Ammon's horn (tissue), 1 donor: ENCODE results near the gene PGAP6.
"Not testable (repeated sequence)": the region's sequence is repeated elsewhere in the genome, so short reads cannot be mapped to it uniquely, and the experiment has no call there.

Experiments used
- DNase-seq: peaks from one replicate; pipeline ENCODE4 v3.0.0-alpha.2; 2016; ENCODE audit warnings: low spot score

The PGAP6 gene

GRCh38 chr16:379183-379960 is 2.4 kb downstream of the PGAP6 start:
- no peak for DNase-seq

- no peak for DNase-seq
These were observed 3.0 kb downstream of the PGAP6 start for GRCh38 chr16:378821-379182.

GRCh38 chr16:378113-378820 is 3.5 kb downstream of the PGAP6 start:
- DNase-seq, result not testable (repeated sequence)

DNA sequence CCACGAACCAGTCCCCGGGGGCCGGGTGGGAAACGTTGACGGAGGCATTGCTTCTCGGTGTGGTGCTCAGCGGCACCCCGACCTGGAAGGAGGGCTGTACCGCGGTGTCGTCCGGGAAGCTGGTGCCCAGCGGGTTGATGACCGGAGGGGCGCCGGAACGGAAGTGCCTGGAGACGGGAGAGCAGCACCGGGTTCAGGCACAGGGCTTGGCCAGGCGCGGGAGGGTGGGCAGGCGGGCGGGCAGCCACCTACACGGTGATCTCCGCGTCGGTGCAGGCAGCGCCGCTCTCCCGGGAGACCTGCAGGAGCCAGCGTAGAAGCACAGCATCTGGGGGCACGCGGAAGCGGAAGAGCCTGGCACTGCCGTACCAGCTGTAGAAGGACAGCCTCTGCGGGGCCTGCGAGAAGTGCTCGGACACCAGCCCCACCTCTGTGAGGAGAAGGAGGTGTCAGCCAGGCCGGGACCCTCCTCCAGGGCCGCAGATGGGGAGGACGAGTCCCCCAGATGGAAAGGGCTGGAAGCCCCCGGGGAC is 4.3 kb downstream of the PGAP6 start:
- no peak for DNase-seq

DNA sequence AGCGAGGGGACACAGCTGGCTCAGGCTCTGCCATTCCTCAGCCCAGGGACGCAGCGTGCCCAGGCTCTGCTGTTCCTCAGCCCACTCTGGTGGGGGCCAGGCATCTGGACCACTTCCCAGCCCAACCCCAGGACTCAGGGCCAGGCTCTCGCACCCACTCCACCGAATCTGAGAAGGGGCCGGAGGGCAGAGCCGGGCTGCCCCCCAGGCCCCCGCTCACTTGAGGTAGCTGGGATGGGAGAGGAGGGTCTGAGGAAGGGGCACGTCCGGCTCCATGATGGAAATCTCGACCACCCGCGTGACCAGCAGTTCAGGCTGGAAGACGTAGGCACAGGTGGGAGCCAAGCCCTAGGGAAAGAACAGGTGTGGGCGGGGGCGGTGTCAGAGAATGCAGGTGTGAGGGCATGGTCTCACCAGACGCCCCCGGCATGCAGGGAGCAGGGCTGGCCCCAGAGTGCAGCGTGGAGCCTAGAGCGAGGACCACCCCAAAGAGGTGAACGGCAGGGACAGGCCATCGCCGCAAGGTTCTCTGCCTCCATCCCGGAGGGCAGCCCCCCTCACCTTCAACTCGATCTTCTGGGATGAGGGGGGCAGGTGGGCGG is 4.9 kb downstream of the PGAP6 start:
- no peak for DNase-seq

- no peak for DNase-seq
These were observed 5.6 kb downstream of the PGAP6 start for GRCh38 chr16:375927-376816.

DNA sequence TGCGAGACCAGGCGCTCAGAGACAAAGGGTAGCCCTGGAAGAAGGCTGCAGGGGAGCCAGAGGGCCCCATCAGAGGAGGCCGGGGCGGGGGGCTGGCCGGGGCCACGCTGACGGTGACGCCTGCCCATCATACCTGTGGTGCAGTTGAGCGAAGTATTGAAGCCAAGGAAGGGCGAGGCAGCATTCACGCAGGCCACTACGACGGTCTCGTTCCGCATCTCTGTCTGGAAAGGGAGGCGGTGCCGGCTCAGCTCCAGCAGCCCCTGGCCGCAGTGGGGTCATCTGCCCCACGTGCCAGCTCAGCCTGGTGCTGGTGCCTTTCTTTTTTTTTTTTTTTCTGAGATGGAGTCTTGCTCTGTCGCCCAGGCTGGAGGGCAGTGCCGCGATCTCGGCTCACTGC is 6.6 kb downstream of the PGAP6 start:
- DNase-seq, result no peak

DNA sequence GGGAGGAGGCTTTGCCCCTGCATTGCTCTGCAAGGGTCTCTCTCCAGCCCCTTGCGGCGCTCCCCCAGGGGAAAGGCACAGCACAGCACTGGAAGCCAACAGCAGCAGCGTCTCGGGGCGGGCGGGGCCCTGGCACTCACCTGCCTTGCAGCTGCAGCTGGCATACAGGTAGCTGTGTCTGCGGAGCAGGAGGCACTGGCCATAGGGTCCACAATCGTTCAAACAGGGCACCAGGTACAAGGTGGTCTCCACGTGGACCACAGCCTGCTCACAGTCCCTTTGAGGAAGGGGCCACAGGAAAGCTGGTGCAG is 7.2 kb downstream of the PGAP6 start:
- no peak for DNase-seq

- DNase-seq, result no peak
These were observed 7.7 kb downstream of the PGAP6 start for GRCh38 chr16:373848-374615.

DNA sequence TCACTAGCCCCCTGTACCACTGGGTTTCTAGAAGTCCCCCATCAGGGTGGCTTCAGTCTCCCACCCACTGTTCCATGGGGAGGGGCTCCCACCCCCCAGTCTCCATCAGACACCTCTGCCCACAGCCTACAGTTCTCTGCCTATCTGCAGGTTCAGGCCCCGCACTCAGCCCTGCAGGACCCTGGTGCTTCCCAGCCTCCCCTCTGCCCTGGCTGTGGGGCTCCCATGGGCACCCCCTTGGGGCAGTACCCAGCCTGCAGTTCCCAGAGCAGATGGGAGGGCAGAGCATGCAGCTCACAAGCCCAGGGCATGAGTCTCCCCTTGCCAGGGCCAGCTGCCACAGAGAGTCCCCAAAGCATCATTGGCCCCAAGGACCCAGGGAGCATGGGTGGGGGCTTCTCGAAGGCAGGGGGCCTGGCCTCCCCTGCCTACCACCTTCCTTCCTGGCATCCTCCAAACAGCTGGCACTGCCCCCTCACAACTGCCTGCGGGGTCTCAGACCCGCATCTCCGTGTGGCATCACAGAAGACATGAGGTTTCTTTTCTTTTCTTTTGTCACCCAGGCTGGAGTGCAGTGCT is 8.7 kb downstream of the PGAP6 start:
- no peak for DNase-seq

DNA sequence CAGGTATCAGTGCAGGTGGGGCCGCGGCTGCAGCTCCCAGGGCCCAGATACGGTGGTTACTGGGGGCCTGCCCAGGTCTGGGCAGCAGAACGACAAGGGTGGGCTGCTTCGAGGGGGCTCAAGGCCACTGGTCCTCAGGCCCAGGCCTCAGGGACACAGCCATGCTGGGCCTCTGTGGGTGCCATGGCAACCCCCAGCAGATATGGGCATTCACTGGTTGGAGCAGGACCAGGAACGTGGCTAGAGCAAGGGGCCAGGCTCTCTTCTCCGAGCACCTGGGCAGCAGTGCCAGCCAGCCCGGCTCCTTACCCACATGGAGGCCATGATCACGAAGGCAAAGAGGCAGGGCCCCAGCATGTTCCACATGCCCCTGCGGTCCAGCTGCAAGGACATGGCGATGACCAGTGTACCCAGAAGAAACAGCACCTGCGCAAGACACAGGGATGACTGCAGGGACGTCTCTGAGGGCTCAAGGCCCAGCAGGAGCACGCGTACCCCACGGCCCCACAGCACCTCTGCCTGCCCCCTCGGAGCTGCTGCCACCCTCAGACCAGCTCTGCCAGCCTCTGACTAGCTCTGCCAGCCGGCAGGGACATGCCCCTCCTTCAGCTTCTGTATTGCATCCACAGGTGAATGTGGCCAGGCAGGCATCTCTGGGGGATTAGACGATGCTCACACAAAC is 9.3 kb downstream of the PGAP6 start:
- no peak for DNase-seq

DNA sequence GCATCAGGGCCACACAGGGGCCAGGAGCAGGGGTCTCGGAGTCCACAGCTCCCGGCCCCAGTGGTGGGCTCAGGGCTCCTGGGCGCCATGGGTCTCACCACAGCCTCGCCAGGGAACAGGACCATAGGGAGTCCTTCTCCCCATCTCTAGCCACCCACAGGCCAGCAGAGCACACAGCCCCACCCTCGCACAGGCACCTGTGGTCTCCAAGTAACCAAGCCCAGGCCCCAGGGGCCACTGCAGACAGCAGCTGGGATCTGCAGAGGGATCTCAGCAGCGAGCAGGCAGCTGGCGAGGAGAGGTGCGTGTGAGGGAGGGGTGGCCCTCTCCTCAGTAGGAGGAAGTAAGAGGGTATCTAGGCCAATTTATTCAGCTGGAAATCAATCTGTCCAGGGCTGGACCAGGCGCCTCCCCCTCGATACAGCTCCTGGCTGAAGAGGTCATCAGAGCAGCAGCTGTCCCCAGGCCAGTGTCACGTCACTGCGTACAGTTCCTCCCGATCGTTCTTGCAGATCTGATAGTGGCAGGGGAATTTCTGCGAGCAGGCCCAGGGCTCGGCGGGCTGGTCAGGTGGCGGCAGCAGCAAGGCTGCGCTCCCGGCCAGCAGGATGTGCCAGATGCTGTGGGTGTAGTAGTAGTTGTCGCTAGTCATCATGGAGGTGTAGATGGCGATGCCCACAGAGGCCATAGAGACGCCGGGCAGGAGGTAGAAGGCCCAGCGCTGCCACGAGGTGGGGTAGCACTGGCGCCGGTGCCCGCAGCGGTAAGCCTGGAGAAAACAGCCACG is 10.1 kb downstream of the PGAP6 start:
- no peak for DNase-seq

DNA sequence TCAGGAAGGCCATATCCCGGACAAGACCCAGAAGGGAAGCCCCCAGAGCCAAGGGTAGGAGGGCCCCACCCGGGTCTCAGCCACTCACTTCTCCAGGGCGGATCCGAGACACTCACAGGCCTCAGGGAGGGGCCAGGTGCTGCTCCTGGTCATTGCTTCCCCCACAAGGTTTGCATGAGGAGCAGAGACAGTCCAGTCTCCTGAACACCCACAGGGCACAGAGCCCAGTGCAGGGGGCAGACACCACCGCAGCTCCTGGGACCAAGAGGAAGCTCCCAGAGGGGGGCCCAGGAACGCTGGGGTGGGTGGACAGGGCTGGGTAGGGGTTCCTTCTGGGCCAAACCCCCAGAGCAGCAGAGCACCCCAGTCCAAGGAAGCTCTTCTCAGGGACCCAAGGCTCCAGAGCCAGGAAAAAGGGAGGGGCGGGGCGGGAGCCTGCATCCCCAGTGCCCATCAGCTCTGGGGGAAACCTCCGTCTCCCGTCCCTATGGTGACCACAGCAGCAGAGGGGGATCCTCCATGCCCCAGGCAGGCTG is 10.7 kb downstream of the PGAP6 start:
- no peak for DNase-seq

GRCh38 chr16:370443-370842 is 11.3 kb downstream of the PGAP6 start, which contains the start of gene MRPL28:
Gene MRPL28 (minus strand): TSS chr16:370538. CDS start chr16:370218, 320 bp downstream.
- DNase-seq, result peak; percentile 98

GRCh38 chr16:369866-370436 is 11.8 kb downstream of the PGAP6 start:
- no peak for DNase-seq

- no peak for DNase-seq
These were observed 12.4 kb downstream of the PGAP6 start for GRCh38 chr16:369275-369865.

DNA sequence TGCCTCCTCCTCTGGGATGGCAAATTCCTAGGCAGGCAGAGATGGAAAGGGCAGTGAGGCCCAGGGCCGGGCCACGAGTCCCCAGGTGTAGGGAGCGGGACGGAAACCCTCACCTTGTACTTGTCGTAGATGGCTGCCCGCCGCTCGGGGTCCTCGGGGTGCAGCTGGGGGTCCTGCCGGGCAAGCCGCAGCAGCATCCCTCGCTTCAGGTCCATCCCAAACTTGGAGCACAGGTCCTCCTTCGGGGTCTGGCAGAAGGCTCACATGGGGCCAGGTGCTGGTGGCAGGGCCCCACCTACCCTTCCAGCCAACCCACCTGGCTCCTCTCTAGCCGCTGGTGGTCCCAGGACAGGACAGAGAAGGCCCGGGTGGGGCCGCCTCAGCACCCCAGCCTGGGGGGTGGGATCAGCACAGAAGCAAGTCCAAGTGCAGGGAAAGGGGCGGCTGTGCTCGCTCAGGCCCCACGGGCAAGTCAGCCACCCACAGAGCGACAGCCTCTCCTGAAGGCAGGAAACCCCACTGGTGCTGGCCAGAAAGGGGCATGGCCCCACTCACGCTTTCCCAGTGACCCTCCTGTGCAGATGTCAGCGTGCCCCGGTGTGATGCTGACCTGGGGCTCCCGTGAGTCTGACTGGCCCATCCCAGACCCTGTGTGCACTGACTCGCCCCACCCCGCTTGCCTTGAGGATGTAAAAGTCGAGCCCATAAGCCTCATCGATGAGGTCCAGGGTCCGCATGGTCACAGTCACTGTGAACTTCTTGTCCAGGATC is 13.2 kb downstream of the PGAP6 start:
- DNase-seq, result no peak
